ENCODE data around the gene IQSEC1. TPM values are rescaled to one million over a fixed set of nuclear protein-coding genes. Genes with fewer than 3 reads are reported as not detected.

The IQSEC1 gene
- polyA plus RNA-seq, 3 donors, result 17.7 to 61.7 (median 30.3) TPM

GRCh38 chr3:13045241-13045903 lies 27.9 kb downstream of the IQSEC1 start:
- Histone ChIP-seq H4K20me1 (ENCODE audit: insufficient read depth, low read length) (no peaks in the 10 kb centered on the region), H3K4me2 (replicated peaks; ENCODE audit: extremely low read depth, low read length, poor library complexity, severe bottlenecking) (no peak overlapping the region), H3K79me2 (ENCODE audit: insufficient read depth, low read length) (no peaks in the 10 kb centered on the region), H3K9me3 (replicated peaks in 1 of 2; ENCODE audit: control insufficient read depth in 1 of 2, insufficient read depth in 1 of 2, low read length in 2 of 2) (no peaks in the 10 kb centered on the region), H2AFZ (ENCODE audit: insufficient read depth, low read depth, low read length, poor library complexity, severe bottlenecking) (peak overlapping the region; percentile 14), H3K27ac (ENCODE audit: low read depth in 1 of 2, low read length in 2 of 2) (peak overlapping the region; percentile 64 to 71), H3K4me3 (replicated peaks in 1 of 3; ENCODE audit: low read depth in 2 of 3, low read length in 3 of 3) (no peak overlapping the region), H3K36me3 (replicated peaks in 1 of 2; ENCODE audit: control insufficient read depth in 1 of 2, insufficient read depth in 2 of 2, low read length in 2 of 2) (no peaks in the 10 kb centered on the region), H3K9ac (ENCODE audit: insufficient read depth, low read length, poor library complexity, severe bottlenecking) (no peak overlapping the region), H3K4me1 (ENCODE audit: control insufficient read depth in 1 of 2, insufficient read depth in 2 of 2, low read length in 2 of 2) (peaks cover 30 to 31% of the 10 kb centered on the region in 2 donors), H3K27me3 (ENCODE audit: control insufficient read depth in 2 of 2, insufficient read depth in 2 of 2, low read length in 2 of 2) (no peaks in the 10 kb centered on the region)
- peaks cover 6 to 15% (median 9%) of the 10 kb centered on the region in 3 donors for H3K27me3 Mint-ChIP-seq (ENCODE audit: low read depth in 3 of 3)
- H3K36me3 Mint-ChIP-seq, result no peaks in the 10 kb centered on the region
- no peak for TF ChIP-seq CTCF (IDR thresholded peaks at IDR 0.05)
- intact Hi-C loops (cut with micrococcal nuclease), result loop anchor here (5.0 to 10.0 kb wide), 2 partner anchors 33 to 51 kb away; no protein-coding TSS in a partner anchor
- no peak for DNase-seq
- peak overlapping the region in 1 of 2 donors; percentile 11 for H3K4me3 Mint-ChIP-seq
- WGBS (ENCODE audit: insufficient coverage), result 53% methylated on average over 8 of the region's 16 CpGs
- peaks cover 36% of the 10 kb centered on the region for H3K4me1 Mint-ChIP-seq
- peaks cover 0 to 8% (median 0%) of the 10 kb centered on the region in 7 donors for H3K9me3 Mint-ChIP-seq
- H3K27ac Mint-ChIP-seq, result peak overlapping the region; percentile 87 to 97 (median 94)

- intact Hi-C loops (cut with micrococcal nuclease), result loop anchor here (5.0 to 10.0 kb wide), 2 partner anchors 32 to 50 kb away; no protein-coding TSS in a partner anchor
- Histone ChIP-seq H3K79me2 (ENCODE audit: insufficient read depth, low read length) (no peaks in the 10 kb centered on the region), H3K4me2 (replicated peaks; ENCODE audit: extremely low read depth, low read length, poor library complexity, severe bottlenecking) (no peak overlapping the region), H2AFZ (ENCODE audit: insufficient read depth, low read depth, low read length, poor library complexity, severe bottlenecking) (no peak overlapping the region), H3K36me3 (replicated peaks in 1 of 2; ENCODE audit: control insufficient read depth in 1 of 2, insufficient read depth in 2 of 2, low read length in 2 of 2) (no peaks in the 10 kb centered on the region), H3K4me1 (ENCODE audit: control insufficient read depth in 1 of 2, insufficient read depth in 2 of 2, low read length in 2 of 2) (peaks cover 35 to 37% of the 10 kb centered on the region in 2 donors), H3K27me3 (ENCODE audit: control insufficient read depth in 2 of 2, insufficient read depth in 2 of 2, low read length in 2 of 2) (no peaks in the 10 kb centered on the region), H3K9ac (ENCODE audit: insufficient read depth, low read length, poor library complexity, severe bottlenecking) (no peak overlapping the region), H3K27ac (ENCODE audit: low read depth in 1 of 2, low read length in 2 of 2) (no peak overlapping the region), H3K4me3 (replicated peaks in 1 of 3; ENCODE audit: low read depth in 2 of 3, low read length in 3 of 3) (no peak overlapping the region), H4K20me1 (ENCODE audit: insufficient read depth, low read length) (no peaks in the 10 kb centered on the region), H3K9me3 (replicated peaks in 1 of 2; ENCODE audit: control insufficient read depth in 1 of 2, insufficient read depth in 1 of 2, low read length in 2 of 2) (no peaks in the 10 kb centered on the region)
- WGBS (ENCODE audit: insufficient coverage), result 98% methylated on average over 8 of the region's 13 CpGs
- DNase-seq, result no peak
- peak overlapping the region in 4 of 7 donors; percentile 53 to 97 (median 76) for H3K27ac Mint-ChIP-seq
- H3K36me3 Mint-ChIP-seq, result peaks cover 0 to 3% of the 10 kb centered on the region in 2 donors
- peaks cover 6 to 13% (median 9%) of the 10 kb centered on the region in 3 donors for H3K27me3 Mint-ChIP-seq (ENCODE audit: low read depth in 3 of 3)
- TF ChIP-seq CTCF (IDR thresholded peaks at IDR 0.05), result no peak
- H3K4me1 Mint-ChIP-seq, result peaks cover 42% of the 10 kb centered on the region
- peaks cover 0 to 8% (median 0%) of the 10 kb centered on the region in 7 donors for H3K9me3 Mint-ChIP-seq
- H3K4me3 Mint-ChIP-seq, result no peak overlapping the region
Measured at GRCh38 chr3:13044496-13045240, 28.6 kb downstream of the IQSEC1 start.
